Fibroblast of gingiva (primary cell): ENCODE results near the gene PDLIM1.
A peak's percentile ranks its signal among the peaks of the same experiment; 100 is the strongest.
"Not testable (repeated sequence)": the region's sequence is repeated elsewhere in the genome, so short reads cannot be mapped to it uniquely, and the experiment has no call there.

ENCODE experiments used
- DNase-seq: peaks from one replicate; pipeline ENCODE4 v3.0.0-alpha.2; 2011; ENCODE audit warnings: low read depth

Gene PDLIM1

GRCh38 chr10:95208702-95209391 is 82.0 kb downstream of the PDLIM1 start:
- DNase-seq = no peak

DNA sequence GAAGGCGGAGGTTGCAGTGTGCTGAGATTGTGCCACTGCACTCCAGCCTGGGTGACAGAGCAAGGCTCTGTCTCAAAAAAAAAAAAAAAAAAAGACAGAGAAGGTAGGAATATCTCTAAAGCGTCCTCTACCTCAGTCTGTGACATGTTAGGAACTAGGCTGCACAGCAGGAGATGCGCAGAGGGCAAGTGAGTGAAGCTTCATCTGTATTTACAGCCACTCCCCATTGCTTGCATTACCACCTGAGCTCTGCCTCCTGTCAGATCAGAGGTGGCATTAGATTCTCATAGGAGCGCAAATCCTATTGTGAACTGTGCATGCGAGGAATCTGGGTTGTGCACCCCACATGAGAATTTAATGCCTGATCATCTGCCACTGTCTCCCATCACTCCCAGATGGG is 87.9 kb downstream of the PDLIM1 start:
- not testable (repeated sequence) for DNase-seq

DNA sequence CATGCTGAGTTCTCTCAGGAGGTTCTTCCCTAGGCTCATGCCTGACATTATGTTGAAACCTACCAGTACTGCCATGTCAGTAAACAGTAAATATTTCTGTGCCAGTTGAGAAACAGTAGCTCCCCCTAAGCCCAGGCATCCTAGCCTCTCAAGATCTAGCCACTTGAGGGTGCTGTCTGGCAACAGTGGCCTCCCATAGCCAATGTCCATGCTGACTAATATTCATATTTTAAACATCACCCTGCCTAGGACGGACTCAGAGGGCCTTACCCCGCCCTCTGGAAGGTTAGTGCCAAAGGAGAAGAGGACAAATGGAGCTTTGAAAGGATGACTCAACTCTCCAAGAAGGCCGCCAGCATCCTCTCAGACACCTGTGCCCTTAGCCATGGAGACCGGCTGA is 89.1 kb downstream of the PDLIM1 start:
- peak; percentile 57 for DNase-seq

DNA sequence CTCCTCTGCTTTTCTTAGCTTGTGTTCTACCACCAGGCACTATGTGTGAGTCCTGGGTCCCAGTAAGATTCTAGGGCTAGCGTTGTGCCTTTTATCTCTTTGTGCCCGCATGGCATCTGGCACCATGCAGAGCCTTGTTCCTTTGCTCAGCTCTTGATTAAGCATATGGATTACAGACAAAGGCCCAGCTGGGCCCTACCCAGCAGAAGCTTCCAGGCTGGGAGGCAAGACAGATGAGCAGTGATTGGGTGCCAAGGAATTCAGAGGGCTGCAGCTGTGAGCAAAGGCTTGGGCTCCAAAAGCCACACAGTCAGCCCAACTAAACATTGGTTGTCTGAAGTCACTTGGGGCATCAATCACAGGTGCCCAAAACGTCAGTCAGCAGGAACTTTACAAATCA is 94.8 kb downstream of the PDLIM1 start:
- peak; percentile 5 for DNase-seq

- no peak for DNase-seq
Observed at GRCh38 chr10:95193944-95194343, 96.9 kb downstream of the PDLIM1 start, which contains the start of gene ACSM6. Gene ACSM6, plus strand, starts transcription at chr10:95194238. Its CDS starts 248 bp downstream, at chr10:95194486.

DNA sequence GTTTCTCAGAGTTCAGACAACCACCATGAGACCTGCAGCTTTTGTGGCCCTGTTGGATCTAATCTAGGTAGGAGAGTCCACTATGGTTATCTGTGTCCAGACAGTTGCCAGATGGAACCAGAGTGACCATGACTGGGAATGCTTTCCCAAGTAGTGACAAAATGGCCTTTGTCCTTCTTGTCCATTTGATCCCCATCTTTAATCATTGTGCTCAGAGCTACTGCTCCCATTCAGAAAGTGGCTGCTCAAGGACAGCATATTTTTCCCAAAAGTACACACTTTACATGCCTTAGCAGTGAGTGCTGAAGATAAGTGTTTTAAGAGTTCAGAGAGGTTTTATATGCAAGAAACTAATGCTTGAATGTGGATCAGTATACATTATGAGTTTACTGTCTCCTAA is 102.2 kb downstream of the PDLIM1 start:
- DNase-seq = no peak

DNA sequence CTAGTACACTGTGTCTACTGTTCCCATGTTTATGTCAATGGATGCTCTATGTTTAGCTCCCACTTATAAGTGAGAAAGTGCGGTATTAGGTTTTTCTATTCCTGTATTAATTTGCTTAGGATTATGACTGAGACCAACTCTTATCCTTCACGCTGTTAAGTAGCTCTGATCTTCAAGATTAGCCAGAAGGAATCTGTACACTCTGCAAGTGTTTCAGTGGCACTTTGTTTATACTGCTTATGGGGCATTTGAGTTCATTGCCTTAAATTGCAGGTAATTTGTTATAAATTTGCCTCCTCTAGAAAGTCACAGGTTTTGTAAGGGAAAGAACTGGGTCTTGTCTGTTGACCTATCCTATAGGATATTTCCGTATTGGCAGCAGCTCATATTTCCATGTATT is 103.2 kb downstream of the PDLIM1 start:
- DNase-seq = no peak
